GM18520 (cell line): ENCODE results near the gene GP1BB.
"Not testable (repeated sequence)": the region's sequence is repeated elsewhere in the genome, so short reads cannot be mapped to it uniquely, and the experiment has no call there.

Experiments used
- ATAC-seq: cut with Tn5 transposase; IDR thresholded peaks from one replicate; pipeline ENCODE4 v1.9.1; 2021; ENCODE audit not compliant: unreplicated experiment

GP1BB gene

DNA sequence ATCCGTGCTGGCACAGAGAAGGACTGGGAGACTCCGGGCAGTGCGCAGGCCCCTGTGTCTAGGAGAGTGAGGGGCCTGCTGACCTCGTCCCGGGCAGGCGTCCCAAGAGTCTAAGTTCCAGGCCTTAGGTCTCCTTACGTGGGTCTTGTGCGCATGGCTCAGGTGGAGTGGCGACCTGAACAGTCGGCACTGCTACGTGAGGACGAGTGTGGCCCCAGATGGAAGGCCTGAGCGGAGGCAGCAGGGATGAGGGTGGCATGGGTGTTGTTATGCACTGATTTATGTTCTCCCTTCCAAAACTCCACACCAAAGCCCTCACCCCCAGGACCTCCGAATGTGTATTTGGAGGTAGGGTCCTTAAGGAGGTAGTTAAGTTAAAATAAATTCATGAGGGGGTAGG, 29.8 kb upstream of the GP1BB start:
- no peak for ATAC-seq

DNA sequence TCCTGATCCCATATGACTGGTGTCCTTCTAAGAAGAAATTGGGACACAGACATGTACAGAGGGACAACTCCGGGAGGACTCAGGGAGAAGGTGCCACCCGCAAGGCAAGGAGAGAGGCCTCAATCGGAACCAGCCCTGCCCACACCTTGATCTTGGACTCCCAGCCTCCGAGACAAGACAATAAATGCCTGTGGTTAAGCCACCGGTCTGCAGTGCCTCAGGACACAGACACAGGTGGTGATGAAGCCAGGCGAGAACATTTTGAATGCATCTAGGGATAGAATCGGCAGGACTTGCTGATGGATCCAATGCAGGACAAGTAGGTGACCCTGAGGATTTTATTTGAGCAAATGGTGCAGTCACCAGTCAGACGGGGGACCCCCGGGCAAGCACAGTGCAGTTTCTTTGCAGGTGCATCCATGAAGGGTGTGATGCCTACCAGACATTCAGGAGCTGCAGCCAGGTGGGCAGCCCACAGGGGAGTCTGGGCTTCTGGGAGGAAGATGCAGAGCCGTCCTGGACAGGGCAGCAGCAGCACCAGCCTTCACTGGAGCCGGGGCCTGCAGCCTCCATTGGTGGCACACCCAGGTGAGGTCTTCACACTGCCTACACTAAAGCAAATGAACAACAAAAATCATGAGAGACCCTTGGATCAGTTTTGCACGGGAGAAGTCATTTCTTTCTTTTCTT, 29.2 kb upstream of the GP1BB start:
- no peak for ATAC-seq

DNA sequence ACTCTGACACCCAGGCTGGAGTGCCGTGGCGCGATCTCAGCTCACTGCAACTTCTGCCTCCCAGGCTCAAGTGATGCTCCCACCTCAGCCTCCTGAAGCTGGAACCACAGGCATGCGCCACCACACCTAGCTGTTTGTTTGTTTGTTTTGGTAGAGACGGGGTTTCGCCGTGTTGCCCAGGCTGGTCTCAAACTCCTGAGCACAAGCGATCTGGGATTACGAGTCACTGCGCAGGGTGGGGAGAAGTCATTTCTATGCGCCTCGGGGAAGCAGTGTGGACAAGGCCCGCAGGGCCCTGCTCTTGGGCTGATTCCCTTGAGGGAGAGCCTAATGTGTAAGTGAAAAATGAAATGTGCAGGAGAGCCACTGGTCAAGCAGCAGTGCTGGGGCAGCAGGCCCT, 28.6 kb upstream of the GP1BB start:
- no peak for ATAC-seq

DNA sequence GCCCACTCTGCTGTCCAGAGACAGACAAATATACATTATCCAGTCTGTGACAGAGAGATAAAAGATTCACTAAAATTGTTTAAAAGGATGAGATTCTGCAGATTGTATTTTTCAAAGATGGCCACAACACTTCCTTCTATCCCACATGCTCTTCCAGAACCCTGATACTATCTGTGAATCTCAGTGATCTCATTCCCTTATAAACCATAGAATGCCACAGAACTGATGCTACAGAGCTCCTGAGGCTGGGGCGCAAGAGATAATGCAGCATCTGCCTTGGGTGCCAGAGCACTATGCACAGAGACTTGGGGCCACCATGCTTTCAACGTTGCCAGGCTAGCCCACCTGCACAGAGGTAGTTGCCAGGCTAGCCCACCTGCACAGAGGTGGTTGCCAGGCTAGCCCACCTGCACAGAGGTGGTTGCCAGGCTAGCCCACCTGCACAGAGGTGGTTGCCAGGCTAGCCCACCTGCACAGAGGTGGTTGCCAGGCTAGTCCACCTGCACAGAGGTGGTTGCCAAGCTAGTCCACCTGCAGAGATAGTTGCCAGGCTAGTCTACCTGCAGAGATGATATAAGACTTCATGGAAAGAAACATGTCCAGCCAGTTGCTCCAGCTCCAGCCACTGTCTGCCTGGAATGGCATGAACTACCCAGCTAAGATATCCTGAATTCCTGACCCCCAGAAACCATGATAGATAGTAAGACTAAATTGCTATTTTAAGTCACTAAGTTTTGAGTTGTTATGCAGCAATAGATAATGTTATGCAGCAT, 26.6 kb upstream of the GP1BB start:
- ATAC-seq, result no peak

DNA sequence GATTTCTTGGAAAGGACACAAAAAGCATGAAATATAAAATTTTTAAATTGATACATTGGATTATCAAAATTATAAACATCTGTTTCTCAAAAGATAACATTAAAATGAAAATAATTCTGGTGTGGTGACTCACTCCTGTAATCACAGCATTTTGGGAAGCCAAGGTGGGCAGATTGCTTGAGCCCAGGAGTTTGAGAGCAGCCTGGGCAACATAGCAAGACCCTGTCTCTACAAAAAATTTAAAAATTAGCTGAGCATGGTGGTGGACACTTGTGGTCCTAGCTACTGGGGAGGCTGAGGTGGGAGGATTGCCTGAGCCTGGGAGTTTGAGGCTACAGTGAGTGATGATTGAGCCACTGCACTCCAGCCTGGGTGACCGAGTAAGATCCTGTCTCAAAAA, 25.5 kb upstream of the GP1BB start:
- ATAC-seq, result not testable (repeated sequence)

DNA sequence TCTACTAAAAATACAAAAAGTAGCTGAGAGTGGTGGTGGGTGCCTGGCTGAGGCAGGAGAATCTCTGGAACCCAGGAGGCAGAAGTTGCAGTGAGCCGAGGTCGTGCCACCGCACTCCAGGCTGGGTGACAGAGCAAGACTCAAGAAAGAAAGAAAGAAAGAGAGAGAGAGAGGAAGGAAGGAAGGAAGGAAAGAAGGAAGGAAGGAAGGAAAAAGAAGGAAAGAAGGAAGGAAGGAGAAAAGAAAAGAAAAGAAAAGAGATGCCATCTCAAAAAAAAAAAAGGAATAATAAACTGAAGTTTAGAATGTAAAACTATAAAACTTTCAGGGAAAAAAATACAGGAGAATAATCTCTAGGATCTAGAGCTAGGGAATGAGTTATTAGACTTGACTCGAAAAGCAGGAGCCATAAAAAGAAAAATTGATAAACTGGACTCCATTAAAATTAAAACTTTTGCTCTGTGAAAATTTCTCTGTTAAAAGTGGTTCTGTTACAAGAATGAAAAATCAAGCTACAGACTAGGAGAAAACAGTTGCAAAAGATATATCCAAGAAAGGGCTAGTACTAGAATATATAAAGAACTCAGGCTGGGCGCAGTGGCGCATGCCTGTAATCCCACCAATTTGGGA, 22.4 kb upstream of the GP1BB start:
- no peak for ATAC-seq

DNA sequence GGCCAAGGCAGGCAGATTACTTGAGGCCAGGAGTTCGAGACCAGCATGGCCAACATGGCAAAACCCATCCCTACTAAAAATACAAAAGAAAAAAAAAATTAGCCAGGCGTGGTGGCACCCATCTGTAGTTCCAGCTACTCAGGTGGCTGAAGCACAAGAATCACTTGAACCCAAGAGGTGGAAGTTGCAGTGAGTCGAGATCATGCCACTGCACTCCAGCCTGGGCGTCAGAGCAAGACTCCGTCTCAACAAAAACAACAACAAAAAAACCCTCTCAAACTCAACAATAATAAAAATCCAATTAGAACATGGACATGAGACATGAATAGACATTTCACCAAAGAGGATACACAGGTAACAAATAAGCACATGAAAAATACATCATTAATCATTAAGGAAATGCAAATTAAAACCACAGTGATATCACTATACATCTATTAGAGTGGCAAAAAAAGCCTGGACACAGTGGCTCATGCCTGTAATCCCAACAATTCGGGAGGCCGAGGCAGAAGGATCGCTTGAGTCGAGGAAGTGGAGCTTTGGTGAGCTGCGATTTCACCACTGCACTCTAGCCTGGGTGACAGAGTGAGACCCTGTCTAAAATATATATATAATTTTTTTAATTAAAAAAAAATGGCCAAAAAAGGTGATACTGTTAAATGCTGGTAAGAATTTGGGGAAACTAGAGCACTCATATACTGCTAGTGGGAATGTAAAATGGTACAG, 21.8 kb upstream of the GP1BB start:
- ATAC-seq, result no peak

DNA sequence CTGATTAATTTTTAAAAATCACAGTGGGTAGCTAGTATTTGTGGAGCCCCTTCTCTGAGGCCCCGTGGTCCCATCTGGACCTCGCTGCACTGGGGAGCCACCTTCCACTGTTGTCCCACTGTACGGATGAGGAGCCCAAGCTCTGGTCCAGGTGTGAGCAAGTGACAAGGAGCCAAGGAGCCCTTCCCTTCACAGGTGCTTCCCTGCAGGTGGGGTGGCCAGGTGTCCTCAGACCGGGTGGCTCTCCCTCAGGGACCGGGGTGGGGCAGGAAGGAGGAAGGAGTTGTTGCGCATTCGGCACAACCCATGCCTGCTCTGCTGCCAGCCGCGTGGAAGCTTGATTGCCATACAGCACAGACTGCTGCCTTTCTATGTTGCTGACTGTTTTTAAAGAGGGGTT, 19.5 kb upstream of the GP1BB start:
- no peak for ATAC-seq

DNA sequence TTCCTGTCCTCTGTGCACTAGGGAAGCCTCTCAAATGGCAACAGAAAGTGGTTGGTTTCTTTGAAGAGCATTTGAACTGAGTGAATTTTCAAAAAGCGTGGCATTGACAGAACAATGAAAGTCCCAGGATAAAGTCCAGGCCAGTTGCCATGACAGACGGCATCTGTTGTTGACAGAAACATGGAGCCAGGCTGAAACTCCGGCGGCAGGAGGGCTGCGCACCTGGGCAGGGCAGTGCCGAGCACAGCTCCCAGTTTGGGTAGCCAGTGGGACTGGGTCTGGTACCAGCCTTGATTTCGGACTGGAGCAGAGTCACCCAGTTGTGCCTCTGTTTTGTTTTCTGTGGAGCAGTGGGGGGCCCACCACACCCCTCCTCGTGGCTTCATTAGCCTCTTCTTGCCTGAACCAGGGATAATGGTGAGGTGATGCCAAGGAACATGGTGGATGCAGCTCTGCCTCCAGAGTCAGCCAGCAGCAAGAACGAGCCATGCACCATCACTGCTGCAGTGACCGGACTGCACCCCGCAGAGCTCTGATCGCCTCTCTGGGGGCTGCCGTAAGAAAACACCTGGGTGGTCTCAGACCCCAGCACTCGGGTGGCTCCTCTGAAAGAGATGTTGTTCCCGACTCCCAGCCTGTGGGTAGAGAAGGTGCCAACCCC, 18.9 kb upstream of the GP1BB start:
- ATAC-seq, result no peak

DNA sequence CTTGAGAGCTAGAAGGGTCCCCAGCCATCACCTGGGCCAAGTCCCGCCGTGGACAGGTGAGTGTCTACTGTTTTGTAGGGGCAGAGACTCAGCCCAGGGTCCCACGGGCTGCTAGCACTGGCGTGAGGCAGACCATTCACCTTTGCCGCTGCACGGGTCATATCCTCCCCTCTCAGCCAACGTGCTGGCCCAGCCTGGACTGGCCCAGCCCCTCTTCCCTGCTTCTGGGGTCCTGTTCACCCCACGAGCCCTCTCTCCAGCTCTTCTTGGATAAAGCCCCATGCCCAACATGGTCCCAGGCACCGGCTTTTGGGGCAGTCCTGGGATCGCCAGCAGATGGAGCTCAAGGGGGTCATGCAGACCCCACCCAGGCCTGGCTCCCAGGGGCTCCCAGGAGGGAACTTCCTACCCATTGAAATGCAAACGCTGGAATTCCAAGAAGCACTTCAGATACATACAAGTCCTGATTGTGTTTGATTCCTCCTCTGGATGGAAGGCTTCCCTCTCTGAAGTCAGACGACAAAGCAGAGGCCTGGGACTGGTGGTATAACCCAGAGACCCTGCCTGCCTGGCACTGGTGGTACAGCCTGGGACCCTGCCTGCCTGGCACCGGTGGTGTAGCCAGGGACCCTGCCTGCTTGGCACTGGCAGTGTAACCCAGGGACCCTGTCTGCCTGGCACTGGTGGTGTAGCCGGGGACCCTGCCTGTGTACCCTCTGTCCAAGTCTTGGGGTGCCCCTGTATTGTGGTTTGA, 18.0 kb upstream of the GP1BB start:
- ATAC-seq, result no peak

DNA sequence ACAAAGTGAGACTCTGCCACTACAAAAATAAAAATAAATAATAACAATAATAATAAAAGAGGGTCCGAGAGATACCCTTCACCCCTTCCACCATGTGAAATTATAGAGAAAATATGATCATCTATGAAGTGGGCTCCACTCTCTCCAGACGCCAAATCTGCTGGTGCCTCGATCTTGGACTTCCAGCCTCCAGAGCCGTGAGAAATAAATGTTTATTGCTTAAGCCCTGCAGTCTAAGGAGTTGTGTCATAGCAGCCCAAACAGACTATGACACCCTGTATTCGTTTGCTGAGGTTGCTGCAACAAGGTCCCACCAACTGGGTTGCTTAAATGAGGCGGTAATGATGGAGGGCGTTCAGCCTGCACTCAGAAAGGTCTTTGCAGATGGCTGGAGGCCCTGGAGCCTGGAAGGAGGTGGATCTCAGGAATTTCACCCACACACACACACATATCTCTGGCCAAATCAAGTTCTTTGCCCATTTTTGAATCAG, 16.6 kb upstream of the GP1BB start:
- no peak for ATAC-seq

DNA sequence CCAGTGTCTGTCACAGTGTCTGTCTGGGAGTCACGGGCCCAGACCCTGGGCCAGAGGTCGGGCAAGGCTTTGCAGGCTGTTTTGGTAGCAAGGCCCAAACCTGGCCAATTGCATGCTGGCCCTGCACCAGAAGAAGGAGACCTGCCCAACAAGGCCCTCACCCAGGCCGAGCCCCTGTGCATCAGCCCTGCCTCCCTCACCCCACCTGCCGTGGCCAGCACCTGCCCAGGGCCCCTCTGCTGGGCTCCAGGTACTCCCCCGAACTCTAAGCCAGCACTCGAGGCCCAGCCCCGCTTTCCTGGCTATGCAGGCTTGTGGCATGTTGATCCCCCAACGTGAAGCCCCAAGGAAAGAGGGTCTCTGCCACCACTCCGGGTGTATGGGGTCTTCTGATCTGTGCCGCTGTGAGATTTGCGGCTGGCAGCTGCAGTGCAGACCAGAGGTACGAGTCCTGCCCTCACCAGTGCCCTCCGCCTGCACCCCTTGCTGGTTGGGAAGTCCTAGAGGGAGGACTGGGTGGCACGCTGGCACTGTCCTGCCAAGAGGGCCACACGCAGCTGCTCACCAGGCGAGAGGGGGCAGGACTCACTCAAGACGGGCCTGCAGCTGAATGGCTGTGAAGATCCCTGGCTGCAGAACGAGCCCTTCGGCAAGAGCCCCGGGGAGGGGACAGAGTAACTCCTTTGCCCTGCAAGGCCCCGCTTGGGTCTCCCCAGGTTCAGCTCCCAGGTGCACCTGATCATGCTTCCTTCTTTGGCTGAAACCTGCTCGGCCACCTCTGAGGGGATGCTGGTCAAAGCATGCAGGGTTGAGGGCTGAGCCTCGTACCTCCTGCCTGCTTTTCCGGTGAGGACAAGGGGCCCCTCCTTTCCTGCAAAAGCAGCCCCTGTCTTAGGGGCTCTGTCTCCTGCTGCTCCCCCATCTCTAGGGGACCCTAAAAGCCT, 15.7 kb upstream of the GP1BB start:
- ATAC-seq, result no peak

DNA sequence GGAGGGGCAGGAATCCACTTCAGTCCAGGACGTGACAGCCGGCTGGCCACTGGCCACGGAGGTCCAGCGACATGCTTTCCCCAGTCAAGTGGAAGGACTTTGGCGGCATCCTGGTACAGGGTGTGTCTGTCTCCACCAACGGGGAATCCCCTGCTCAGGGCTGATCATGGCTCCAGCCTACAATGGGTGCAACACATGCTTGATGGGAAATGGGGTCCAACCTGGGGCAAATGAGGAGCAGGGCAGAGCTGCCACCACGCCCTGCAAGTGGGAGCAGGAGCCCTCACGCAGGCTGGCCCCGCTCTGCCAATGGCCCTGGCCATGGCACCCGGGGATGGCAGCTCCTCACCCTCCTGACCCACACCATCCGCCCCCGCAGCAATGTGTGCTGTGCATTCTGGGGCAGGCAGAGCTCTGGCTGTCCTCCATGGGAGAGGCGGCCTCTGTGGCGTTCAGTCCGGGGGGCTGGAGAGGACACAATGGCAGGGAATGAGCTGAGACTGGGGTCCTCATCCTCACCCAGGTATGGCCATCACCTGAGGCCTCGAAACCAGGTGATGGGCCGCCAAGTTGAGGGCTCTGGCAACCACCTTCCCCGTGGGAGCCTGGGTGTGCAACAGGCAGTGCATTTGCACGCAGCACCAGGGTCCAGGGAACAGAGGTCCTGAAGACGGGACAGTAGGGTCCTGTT, 14.9 kb upstream of the GP1BB start:
- ATAC-seq, result no peak

DNA sequence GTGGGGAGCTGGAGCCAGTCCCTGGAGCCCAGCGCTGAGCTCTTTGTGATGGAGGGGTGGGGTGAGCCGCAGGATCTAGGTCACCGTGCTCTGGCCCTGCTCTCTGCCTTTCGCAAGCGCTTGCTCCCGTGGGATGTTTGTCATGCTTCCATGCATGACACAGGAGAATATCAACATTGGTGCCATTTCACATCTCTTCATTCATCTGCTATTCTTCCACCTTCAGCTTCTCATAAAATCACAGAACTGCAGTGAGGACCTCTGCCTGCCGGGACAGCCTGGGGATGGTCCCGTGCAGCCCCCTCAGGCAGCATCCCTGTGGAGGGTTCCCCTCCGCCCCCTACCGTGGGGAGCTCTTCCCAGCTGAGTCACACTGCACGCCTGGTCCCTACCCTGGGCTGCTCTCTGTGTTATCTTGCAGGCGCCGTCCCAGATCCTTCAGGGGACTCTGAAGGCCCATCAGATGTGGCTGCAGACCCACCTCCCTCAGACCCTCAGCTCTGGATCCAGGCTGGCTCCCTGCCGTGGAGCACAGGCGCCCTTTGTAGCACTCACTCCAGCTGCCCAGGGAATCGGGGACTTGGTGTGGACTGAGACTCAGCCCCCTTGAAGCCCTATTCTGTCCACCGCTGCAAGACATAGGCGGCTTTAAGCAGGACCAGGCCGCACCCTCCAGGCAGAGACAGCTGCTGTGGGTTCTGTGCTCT, 14.1 kb upstream of the GP1BB start:
- ATAC-seq, result no peak

DNA sequence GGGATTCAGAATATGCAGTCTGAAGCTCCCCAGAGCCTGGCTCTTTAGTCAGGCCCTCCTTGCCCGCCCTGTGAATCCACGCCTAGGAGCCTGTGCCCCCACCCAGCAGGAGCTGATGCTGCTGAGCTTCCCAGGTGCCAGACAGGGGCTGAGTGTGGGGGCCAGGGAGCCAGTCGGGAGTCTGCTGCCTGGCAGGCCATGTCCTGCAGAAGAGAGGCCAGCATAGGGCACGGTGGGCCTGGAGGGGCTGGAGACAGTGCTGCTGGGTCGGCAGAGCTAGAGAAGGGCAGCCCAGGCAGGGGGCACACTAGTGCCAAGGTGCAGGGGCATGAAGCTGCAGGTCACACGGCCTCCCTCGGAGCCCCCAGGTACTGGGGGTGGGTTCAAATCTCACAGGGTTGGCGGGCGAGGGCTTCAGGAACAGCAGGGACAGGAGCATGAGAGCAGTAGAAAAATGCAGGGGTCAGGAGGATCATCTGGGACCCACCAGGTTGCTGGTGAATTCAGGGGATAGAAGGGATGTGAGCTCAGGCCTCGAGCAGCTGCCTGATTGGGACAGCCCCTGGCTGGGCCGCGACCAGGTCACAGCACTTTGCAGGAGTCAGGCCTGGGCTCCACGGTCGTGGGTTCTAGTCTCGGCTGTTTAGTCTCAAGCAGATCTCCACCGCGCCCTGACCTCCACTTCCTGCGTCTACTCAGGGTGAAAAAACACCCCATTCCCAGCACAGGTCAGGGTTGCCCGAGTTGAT, 13.1 kb upstream of the GP1BB start:
- ATAC-seq, result no peak

DNA sequence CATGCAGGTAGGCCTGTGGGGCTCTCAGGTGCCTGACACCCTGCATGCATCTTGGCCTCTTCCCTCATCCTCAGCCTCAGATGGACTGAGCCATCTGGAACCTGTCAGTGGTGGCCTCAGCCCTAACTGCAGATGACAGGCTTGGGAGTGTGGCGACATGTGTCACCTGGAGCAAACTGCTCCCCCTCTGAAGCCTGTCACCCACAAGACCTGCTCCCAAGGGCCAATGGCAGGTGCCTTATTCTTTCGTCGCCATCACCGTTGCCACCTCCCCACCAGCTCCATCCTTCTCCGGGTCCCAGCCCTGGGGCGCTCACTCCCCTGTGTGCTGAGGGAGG, 12.6 kb upstream of the GP1BB start:
- ATAC-seq, result no peak

DNA sequence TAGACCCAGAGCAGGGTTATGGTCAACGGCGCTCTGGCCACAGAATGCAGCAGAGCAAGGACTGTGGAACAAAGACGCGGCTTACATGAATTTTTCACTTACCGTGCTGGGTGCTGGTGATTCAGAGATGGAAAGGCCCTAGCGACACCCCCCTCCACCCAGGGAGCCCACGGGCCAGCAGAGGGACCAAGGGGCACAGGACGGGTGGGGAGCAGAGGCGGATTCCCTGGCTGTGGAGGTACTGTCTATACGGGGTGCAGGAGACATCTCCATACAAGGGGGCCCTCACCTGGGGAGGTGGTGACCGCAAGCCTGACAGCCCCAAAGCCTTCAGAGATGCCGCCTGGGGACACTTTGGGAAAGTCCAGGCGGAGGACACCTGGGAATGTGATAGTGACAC, 10.1 kb upstream of the GP1BB start:
- no peak for ATAC-seq
